Caco-2 (cell line): ENCODE measurements around the gene ANKRD36C. TPM values are rescaled to one million over a fixed set of nuclear protein-coding genes. Genes with fewer than 3 reads are reported as not detected.
"Not testable (repeated sequence)": the region's sequence is repeated elsewhere in the genome, so short reads cannot be mapped to it uniquely, and the experiment has no call there.

Experiments
- BruUV-seq: library from RNA; stranded (reverse); fragments of 400-500 nt; replicated peaks from 2 replicates; lab custom pipeline; 2021; lab: Mats Ljungman, UMichigan
- CTCF ChIA-PET: fragments of 300-600 bp; sonication (Branson Sonifier 250); formaldehyde crosslinking; loops from one replicate; lab custom pipeline; 2022; ENCODE audit warnings: antibody characterized with exemption; lab: Charles Lee
- POLR2A ChIA-PET: fragments of 300-600 bp; sonication (Branson Sonifier 250); formaldehyde crosslinking; loops from one replicate; lab custom pipeline; 2022; ENCODE audit warnings: antibody characterized with exemption; lab: Charles Lee
- DNase-seq, 2 experiments: peaks; one replicate each; pipeline versions ENCODE4 v3.0.0 to v3.0.0-alpha.2; 2020 to 2022
- H3K27me3 ChIP-seq: replicated peaks from 2 replicates; pipeline ENCODE4 v1.6.0; 2011; ENCODE audit warnings: low read length; ENCODE audit not compliant: control insufficient read depth, insufficient read depth
- H3K36me3 ChIP-seq: 2 replicates; pipeline ENCODE4 v1.5.1; 2011; ENCODE audit warnings: low read length; ENCODE audit not compliant: control insufficient read depth, insufficient read depth
- H3K4me1 ChIP-seq: fragments of 250-450 bp; sonication (Bioruptor Pico); 2 replicates; pipeline ENCODE4 v1.5.1; 2020; ENCODE audit warnings: mild to moderate bottlenecking
- H3K4me3 ChIP-seq: 2 replicates; pipeline ENCODE4 v1.5.1; 2011; ENCODE audit warnings: low read depth, mild to moderate bottlenecking, control low read depth, low read length
- H3K9me3 ChIP-seq: fragments of 250-450 bp; sonication (Bioruptor Pico); 2 replicates; pipeline ENCODE4 v1.5.1; 2020; ENCODE audit warnings: mild to moderate bottlenecking, moderate library complexity
- H3K27ac Mint-ChIP-seq: one replicate; pipeline ENCODE4 v1.8.0; 2022; ENCODE audit warnings: mixed read lengths; ENCODE audit not compliant: unreplicated experiment
- H3K27me3 Mint-ChIP-seq: one replicate; pipeline ENCODE4 v1.8.0; 2022; ENCODE audit warnings: mixed read lengths; ENCODE audit not compliant: insufficient read depth, unreplicated experiment
- H3K36me3 Mint-ChIP-seq: one replicate; pipeline ENCODE4 v1.8.0; 2022; ENCODE audit warnings: mild to moderate bottlenecking, mixed read lengths; ENCODE audit not compliant: insufficient read depth, unreplicated experiment
- H3K4me1 Mint-ChIP-seq: one replicate; pipeline ENCODE4 v1.8.0; 2022; ENCODE audit warnings: low read depth, mixed read lengths; ENCODE audit not compliant: unreplicated experiment
- H3K4me3 Mint-ChIP-seq: one replicate; pipeline ENCODE4 v1.8.0; 2022; ENCODE audit warnings: mild to moderate bottlenecking, moderate library complexity, mixed read lengths; ENCODE audit not compliant: unreplicated experiment
- H3K9me3 Mint-ChIP-seq: one replicate; pipeline ENCODE4 v1.8.0; 2022; ENCODE audit warnings: mixed read lengths; ENCODE audit not compliant: unreplicated experiment
- intact Hi-C: fragments of 100-400 bp; cut with micrococcal nuclease; formaldehyde crosslinking; loops from one replicate; pipeline ENCODE4 v1.10.0; 2022; ENCODE audit not compliant: unreplicated experiment
- total RNA-seq: library from RNA; stranded (reverse); gene quantifications from 2 replicates; pipeline ENCODE4 v1.2.3, GENCODE V29; 2022
- TF ChIP-seq, protein P1 (sequence below), 2 experiments: fragments of 200-600 bp in 1 of 2; IDR thresholded peaks; 1 replicate in 1 of 2; 2 replicates in 1 of 2; pipeline versions ENCODE4 v1.5.1 to v1.8.0; 2011 to 2022; ENCODE audit warnings: antibody characterized with exemption in 1 of 2, control low read depth in 1 of 2, inconsistent platforms in 1 of 2, low read depth in 1 of 2, low read length in 1 of 2, mild to moderate bottlenecking in 1 of 2, moderate library complexity in 1 of 2; ENCODE audit not compliant: insufficient read depth in 1 of 2, severe bottlenecking in 1 of 2, unreplicated experiment in 1 of 2

Gene ANKRD36C
- total RNA-seq, 1 experiment from 2014 or later: 28.8 TPM

DNA sequence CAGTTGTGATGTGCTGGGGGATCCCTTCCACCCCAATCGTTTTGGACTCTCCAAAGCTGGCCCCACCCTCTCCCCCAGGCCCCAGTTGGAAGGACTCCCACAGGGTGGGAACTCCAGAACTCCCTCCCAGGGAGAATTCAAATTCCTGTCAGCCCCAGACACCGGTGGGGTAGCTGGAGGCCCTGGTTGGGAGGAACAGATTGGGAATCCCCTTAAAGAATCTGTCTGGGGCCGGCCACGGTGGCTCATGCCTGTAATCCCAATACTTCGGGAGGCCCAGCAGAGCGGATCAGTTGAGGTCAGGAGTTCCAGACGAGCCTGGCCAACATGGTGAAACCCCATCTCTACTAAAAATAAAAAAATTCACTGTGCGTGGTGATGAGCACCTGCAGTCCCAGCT, 155.5 kb downstream of the ANKRD36C start:
- Histone ChIP-seq H3K9me3 (no peaks in the 10 kb centered on the region), H3K4me1 (no peaks in the 10 kb centered on the region), H3K27me3 (no peaks in the 10 kb centered on the region), H3K36me3 (no peaks in the 10 kb centered on the region), H3K4me3 (no peak overlapping the region)
- intact Hi-C loops: no loop called here
- no peak for DNase-seq
- no peaks in the 10 kb centered on the region for H3K9me3 Mint-ChIP-seq
- no peaks in the 10 kb centered on the region for H3K4me1 Mint-ChIP-seq
- H3K36me3 Mint-ChIP-seq: no peaks in the 10 kb centered on the region
- no peak overlapping the region for H3K27ac Mint-ChIP-seq
- TF ChIP-seq, protein P1, sequence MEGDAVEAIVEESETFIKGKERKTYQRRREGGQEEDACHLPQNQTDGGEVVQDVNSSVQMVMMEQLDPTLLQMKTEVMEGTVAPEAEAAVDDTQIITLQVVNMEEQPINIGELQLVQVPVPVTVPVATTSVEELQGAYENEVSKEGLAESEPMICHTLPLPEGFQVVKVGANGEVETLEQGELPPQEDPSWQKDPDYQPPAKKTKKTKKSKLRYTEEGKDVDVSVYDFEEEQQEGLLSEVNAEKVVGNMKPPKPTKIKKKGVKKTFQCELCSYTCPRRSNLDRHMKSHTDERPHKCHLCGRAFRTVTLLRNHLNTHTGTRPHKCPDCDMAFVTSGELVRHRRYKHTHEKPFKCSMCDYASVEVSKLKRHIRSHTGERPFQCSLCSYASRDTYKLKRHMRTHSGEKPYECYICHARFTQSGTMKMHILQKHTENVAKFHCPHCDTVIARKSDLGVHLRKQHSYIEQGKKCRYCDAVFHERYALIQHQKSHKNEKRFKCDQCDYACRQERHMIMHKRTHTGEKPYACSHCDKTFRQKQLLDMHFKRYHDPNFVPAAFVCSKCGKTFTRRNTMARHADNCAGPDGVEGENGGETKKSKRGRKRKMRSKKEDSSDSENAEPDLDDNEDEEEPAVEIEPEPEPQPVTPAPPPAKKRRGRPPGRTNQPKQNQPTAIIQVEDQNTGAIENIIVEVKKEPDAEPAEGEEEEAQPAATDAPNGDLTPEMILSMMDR (IDR thresholded peaks at IDR 0.05; ENCODE audit: insufficient read depth in 1 of 2, low read depth in 1 of 2, low read length in 1 of 2, severe bottlenecking in 1 of 2, unreplicated experiment in 1 of 2): no peak
- CTCF ChIA-PET: no interaction called here
- H3K27me3 Mint-ChIP-seq: no peaks in the 10 kb centered on the region
- no peak overlapping the region for H3K4me3 Mint-ChIP-seq
- no TSS peak for BruUV-seq
- POLR2A ChIA-PET: no interaction called here

DNA sequence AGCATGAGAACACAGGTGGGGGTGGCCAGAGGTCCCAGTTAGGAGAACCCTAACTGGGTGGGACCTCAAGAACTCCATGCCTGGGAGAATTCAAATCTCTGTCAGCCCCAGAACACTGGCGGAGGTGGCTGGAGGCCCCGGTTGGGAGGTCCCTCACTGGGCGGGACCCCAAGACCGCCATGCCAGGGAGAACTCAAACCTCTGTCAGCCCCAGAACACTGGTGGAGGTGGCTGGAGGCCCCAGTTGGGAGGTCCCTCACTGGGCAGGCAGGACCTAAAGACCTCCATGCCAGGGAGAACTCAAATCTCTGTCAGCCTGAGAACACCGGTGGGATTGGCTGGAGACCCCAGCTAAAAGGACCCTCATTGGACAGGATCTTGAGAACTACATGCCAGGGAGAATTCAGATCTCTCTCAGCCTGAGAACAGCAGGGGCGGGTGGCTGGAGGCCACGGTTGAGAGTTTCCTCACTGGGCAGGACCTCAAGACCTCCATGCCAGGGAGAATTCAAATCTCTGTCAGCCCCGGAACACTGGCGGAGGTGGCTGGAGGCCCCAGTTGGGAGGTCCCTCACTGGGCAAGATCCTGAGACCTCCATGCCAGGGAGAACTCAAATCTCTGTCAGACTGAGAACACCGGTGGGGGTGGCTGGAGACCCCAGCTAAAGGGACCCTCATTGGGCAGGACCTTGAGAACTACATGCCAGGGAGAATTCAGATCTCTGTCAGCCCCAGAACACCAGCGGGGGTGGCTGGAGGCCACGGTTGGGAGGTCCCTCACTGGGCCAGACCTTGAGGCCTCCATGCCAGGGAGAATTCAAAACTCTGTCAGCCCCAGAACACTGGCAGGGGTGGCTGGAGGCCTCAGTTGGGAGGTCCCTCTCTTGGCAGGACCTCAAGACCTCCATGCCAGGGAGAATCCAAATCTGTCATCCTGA, 157.3 kb downstream of the ANKRD36C start:
- POLR2A ChIA-PET: not testable (repeated sequence)

DNA sequence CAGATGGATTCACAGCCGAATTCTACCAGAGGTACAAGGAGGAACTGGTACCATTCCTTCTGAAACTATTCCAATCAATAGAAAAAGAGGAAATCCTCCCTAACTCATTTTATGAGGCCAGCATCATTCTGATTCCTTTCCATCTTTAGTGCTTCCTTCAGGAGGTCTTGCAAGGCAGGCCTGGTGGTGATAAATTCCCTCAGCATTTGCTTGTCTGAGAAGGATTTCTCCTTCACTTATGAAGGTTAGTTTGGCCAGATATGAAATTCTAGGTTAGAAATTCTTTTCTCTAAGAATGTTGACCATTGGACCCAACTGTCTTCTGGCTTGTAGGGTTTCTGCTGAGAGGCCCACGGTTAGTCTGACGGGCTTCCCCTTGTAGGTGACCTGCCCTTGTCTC, 167.4 kb downstream of the ANKRD36C start:
- BruUV-seq, H3K27me3 ChIP-seq, H3K27ac Mint-ChIP-seq, intact Hi-C loops, H3K4me1 Mint-ChIP-seq, CTCF ChIA-PET, POLR2A ChIA-PET, H3K4me3 ChIP-seq, H3K4me3 Mint-ChIP-seq, DNase-seq, H3K36me3 ChIP-seq, H3K27me3 Mint-ChIP-seq, H3K4me1 ChIP-seq: not testable (repeated sequence)
- H3K9me3 ChIP-seq: peaks cover 30% of the 10 kb centered on the region
- H3K36me3 Mint-ChIP-seq: peaks cover 13% of the 10 kb centered on the region
- peaks cover 40% of the 10 kb centered on the region for H3K9me3 Mint-ChIP-seq

More for the DNA sequence above, 157.3 kb downstream of the ANKRD36C start:
- H3K4me3 Mint-ChIP-seq, H3K9me3 ChIP-seq, H3K36me3 Mint-ChIP-seq, H3K4me1 Mint-ChIP-seq, H3K27me3 Mint-ChIP-seq, H3K36me3 ChIP-seq, CTCF ChIA-PET, H3K27me3 ChIP-seq, BruUV-seq, H3K4me3 ChIP-seq, H3K27ac Mint-ChIP-seq, H3K4me1 ChIP-seq, H3K9me3 Mint-ChIP-seq, intact Hi-C loops, DNase-seq: not testable (repeated sequence)

DNA sequence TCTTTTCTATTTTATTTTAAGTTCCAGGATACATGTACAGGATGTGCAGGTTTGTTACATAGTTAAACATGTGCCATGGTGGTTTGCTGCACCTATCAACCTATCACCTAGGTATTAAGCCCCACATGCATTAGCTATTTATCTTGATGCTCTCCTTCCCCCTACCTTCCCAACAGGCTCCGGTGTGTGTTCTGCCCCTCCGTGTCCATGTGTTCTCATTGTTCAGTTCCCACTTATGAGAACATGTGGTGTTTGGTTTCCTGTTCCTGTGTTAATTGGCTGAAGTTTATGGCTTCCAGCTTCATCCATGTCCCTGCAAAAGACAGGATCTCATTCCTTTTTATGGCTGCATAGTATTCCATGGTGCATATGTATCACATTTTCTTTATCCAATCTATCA, 174.1 kb downstream of the ANKRD36C start:
- POLR2A ChIA-PET, BruUV-seq, H3K4me1 Mint-ChIP-seq, H3K4me3 Mint-ChIP-seq, H3K27me3 ChIP-seq, H3K27ac Mint-ChIP-seq, H3K4me1 ChIP-seq, DNase-seq, H3K27me3 Mint-ChIP-seq, H3K4me3 ChIP-seq, intact Hi-C loops, H3K36me3 ChIP-seq, CTCF ChIA-PET: not testable (repeated sequence)
- H3K36me3 Mint-ChIP-seq: peaks cover 26% of the 10 kb centered on the region
- H3K9me3 Mint-ChIP-seq: peaks cover 69% of the 10 kb centered on the region
- peaks cover 31% of the 10 kb centered on the region for H3K9me3 ChIP-seq

DNA sequence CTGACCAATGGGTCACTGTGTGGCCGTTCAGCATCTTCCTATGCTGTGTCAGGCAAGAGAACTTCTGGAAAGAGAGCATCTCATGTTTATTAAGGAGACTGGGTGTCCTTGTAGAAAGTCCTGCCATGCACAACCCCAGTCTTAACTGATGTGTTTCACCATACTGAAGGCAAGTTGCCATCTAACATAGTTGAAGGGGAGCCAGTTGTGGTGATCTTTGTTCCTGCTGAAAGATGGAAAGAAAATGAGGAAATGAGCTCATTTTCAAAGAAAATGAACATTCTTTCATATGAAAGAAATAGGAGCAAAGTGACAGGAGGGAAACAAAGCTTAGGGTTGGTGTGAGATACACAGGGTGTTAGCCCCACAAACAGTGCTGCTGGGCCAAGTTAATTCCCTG, 178.3 kb downstream of the ANKRD36C start:
- POLR2A ChIA-PET, H3K27me3 ChIP-seq, intact Hi-C loops, H3K27ac Mint-ChIP-seq, DNase-seq, H3K36me3 ChIP-seq, BruUV-seq, H3K4me3 Mint-ChIP-seq, CTCF ChIA-PET, H3K4me1 ChIP-seq, H3K4me3 ChIP-seq, H3K27me3 Mint-ChIP-seq, H3K4me1 Mint-ChIP-seq: not testable (repeated sequence)
- peaks cover 12% of the 10 kb centered on the region for H3K9me3 ChIP-seq
- peaks cover 12% of the 10 kb centered on the region for H3K36me3 Mint-ChIP-seq
- H3K9me3 Mint-ChIP-seq: peaks cover 41% of the 10 kb centered on the region
